Type B pancreatic cell (in vitro differentiated cells): Measurements from ENCODE around the gene CERS3. TPM values are rescaled to one million over a fixed set of nuclear protein-coding genes. Genes with fewer than 3 reads are reported as not detected.
A peak's percentile ranks its signal among the peaks of the same experiment; 100 is the strongest.

Experiments used
- DNase-seq: peaks from one replicate; pipeline ENCODE4 v3.0.0; 2021; ENCODE audit warnings: mixed read lengths; ENCODE audit not compliant: unreplicated experiment; ENCODE audit errors: extremely low spot score
- H3K27ac Mint-ChIP-seq: 2 replicates; pipeline ENCODE4 v1.8.0; 2021; ENCODE audit warnings: mild to moderate bottlenecking, mixed read lengths
- H3K27me3 Mint-ChIP-seq: 2 replicates; pipeline ENCODE4 v1.8.0; 2021; ENCODE audit warnings: mixed read lengths
- H3K36me3 Mint-ChIP-seq: 2 replicates; pipeline ENCODE4 v1.8.0; 2021; ENCODE audit warnings: mixed read lengths
- H3K4me1 Mint-ChIP-seq: one replicate; pipeline ENCODE4 v1.8.0; 2021; ENCODE audit warnings: mixed read lengths; ENCODE audit not compliant: unreplicated experiment
- H3K4me3 Mint-ChIP-seq: 2 replicates; pipeline ENCODE4 v1.8.0; 2021; ENCODE audit warnings: mild to moderate bottlenecking, mixed read lengths
- H3K9me3 Mint-ChIP-seq: 2 replicates; pipeline ENCODE4 v1.8.0; 2021; ENCODE audit warnings: mixed read lengths
- CTCF ChIP-seq: fragments of 200-600 bp; sonication (generic); conservative IDR thresholded peaks from 2 replicates; pipeline ENCODE4 v1.5.0; 2021; ENCODE audit warnings: antibody characterized with exemption, mild to moderate bottlenecking
- total RNA-seq: library from RNA; stranded (reverse); gene quantifications from 2 replicates; pipeline ENCODE4 v1.2.1, GENCODE V29; 2021; ENCODE audit warnings: low replicate concordance

CERS3 gene
- total RNA-seq, 1 donor from 2014 or later: 4.6 TPM

- no peak for TF ChIP-seq CTCF
- Mint-ChIP-seq H3K36me3 (no peaks in the 10 kb centered on the region), H3K27ac (no peak overlapping the region), H3K27me3 (peaks cover 2% of the 10 kb centered on the region), H3K4me1 (peaks cover 16% of the 10 kb centered on the region), H3K4me3 (no peak overlapping the region), H3K9me3 (peaks cover 3% of the 10 kb centered on the region)
- DNase-seq: no peak
Measured at GRCh38 chr15:100466073-100466472, 62.7 kb downstream of the CERS3 start.

- DNase-seq: no peak
- peak overlapping the region; percentile 39 for H3K4me3 Mint-ChIP-seq
- TF ChIP-seq CTCF: no peak
- H3K27me3 Mint-ChIP-seq: peaks cover 2% of the 10 kb centered on the region
- H3K9me3 Mint-ChIP-seq: peaks cover 3% of the 10 kb centered on the region
- no peaks in the 10 kb centered on the region for H3K36me3 Mint-ChIP-seq
- H3K27ac Mint-ChIP-seq: peak overlapping the region; percentile 87
- peaks cover 14% of the 10 kb centered on the region for H3K4me1 Mint-ChIP-seq
Measured at GRCh38 chr15:100464888-100465287, 63.9 kb downstream of the CERS3 start.

GRCh38 chr15:100464256-100464655 lies 64.5 kb downstream of the CERS3 start:
- H3K27me3 Mint-ChIP-seq: peaks cover 2% of the 10 kb centered on the region
- peaks cover 3% of the 10 kb centered on the region for H3K9me3 Mint-ChIP-seq
- H3K36me3 Mint-ChIP-seq: no peaks in the 10 kb centered on the region
- peak overlapping the region; percentile 87 for H3K27ac Mint-ChIP-seq
- peak overlapping the region; percentile 31 for H3K4me3 Mint-ChIP-seq
- no peak for TF ChIP-seq CTCF
- H3K4me1 Mint-ChIP-seq: peaks cover 14% of the 10 kb centered on the region
- no peak for DNase-seq

- no peak for TF ChIP-seq CTCF
- Mint-ChIP-seq H3K27me3 (peaks cover 2% of the 10 kb centered on the region), H3K4me1 (peaks cover 14% of the 10 kb centered on the region), H3K27ac (peak overlapping the region; percentile 87), H3K4me3 (peak overlapping the region; percentile 31), H3K36me3 (no peaks in the 10 kb centered on the region), H3K9me3 (peaks cover 3% of the 10 kb centered on the region)
- no peak for DNase-seq
Measured at GRCh38 chr15:100463515-100463914, 65.2 kb downstream of the CERS3 start.

GRCh38 chr15:100461049-100461448 lies 67.7 kb downstream of the CERS3 start:
- H3K4me1 Mint-ChIP-seq: peaks cover 11% of the 10 kb centered on the region
- no peaks in the 10 kb centered on the region for H3K36me3 Mint-ChIP-seq
- peaks cover 3% of the 10 kb centered on the region for H3K9me3 Mint-ChIP-seq
- H3K27me3 Mint-ChIP-seq: peaks cover 2% of the 10 kb centered on the region
- no peak overlapping the region for H3K27ac Mint-ChIP-seq
- DNase-seq: no peak
- H3K4me3 Mint-ChIP-seq: no peak overlapping the region
- TF ChIP-seq CTCF: no peak

GRCh38 chr15:100457201-100457600 lies 71.5 kb downstream of the CERS3 start:
- Mint-ChIP-seq H3K27me3 (peaks cover 4% of the 10 kb centered on the region), H3K9me3 (no peaks in the 10 kb centered on the region), H3K4me1 (no peaks in the 10 kb centered on the region), H3K4me3 (no peak overlapping the region), H3K36me3 (no peaks in the 10 kb centered on the region), H3K27ac (no peak overlapping the region)
- no peak for DNase-seq
- no peak for TF ChIP-seq CTCF
